Stimulated activated CD8-positive, alpha-beta memory T cell treated with anti-CD3 and anti-CD28 coated beads, Interleukin-7, amount 100 ng/mL, for 24 hours (primary cell): Measurements from ENCODE around the gene CSPG4.
"Not testable (repeated sequence)": the region's sequence is repeated elsewhere in the genome, so short reads cannot be mapped to it uniquely, and the experiment has no call there.

Experiments used
- DNase-seq: peaks from one replicate; pipeline ENCODE4 v3.0.0-alpha.2; 2020; ENCODE audit warnings: low read depth

CSPG4 gene

GRCh38 chr15:75688278-75688557 is 24.4 kb downstream of the CSPG4 start:
- DNase-seq = no peak

DNA sequence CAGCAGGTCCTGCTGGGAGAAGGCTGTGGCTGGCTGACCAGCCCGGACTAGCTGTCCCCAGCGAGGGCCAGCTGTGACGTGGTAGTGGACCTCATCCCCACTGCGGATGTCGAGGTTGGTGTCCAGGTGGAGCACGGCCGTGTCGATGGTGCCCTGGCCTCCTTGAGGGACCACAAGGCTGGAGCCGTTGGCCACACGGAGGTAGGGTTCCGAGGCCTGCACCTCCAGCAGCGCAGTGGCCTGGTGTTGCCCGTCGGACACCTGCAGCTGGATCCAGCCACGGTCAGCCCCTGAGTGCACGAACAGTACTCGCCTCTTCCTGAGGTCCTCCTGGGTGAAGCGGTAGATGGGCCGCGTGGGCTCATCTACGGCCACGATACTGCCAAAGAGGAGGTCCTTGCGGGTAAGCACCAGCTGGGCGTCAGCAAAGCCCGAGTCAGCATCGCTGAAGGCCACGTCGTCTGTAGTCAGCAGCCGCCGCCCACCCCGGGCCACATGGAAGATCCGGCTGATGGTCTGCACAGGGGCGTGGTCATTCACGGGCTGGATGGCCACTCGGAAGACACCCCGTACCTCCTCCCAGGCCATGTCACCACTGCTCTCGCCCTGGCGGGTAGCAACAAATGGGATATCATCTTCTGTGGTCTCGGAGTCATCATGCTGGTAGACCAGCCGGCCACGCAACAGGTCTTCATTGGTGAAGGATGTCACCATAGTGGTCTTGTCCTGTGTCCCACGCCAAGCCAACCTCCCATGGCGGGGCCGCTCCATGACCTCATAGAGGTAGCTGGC is 25.0 kb downstream of the CSPG4 start:
- no peak for DNase-seq

- peak; percentile 63 for DNase-seq
These were observed 26.4 kb downstream of the CSPG4 start for GRCh38 chr15:75686212-75686642.

GRCh38 chr15:75685195-75685594 is 27.5 kb downstream of the CSPG4 start:
- DNase-seq = no peak

- no peak for DNase-seq
These were observed 28.0 kb downstream of the CSPG4 start for GRCh38 chr15:75684648-75685047.

- peak; percentile 41 for DNase-seq
These were observed 28.9 kb downstream of the CSPG4 start for GRCh38 chr15:75683646-75684312.

GRCh38 chr15:75682181-75683135 is 30.2 kb downstream of the CSPG4 start:
- no peak for DNase-seq

GRCh38 chr15:75680007-75680789 is 32.5 kb downstream of the CSPG4 start:
- no peak for DNase-seq

DNA sequence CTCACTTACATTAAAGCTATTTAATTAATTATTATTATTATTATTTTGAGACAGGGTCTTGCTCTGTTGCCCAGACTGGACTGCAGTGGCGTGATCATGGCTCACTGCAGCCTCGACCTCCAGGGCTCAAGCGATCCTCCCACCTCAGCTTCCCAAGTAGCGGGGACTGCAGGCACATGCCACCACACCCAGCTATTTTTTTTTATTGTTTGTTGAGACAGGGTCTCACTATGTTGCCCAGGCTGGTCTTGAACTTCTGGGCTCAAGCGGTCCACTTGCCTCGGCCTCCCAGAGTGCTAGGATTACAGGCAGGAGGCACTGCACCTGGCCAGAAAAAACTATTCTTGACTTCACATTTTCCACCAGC is 34.3 kb downstream of the CSPG4 start:
- DNase-seq = not testable (repeated sequence)

- no peak for DNase-seq
These were observed 35.0 kb downstream of the CSPG4 start for GRCh38 chr15:75677465-75678323.

- DNase-seq = no peak
These were observed 35.8 kb downstream of the CSPG4 start for GRCh38 chr15:75676688-75677464.

DNA sequence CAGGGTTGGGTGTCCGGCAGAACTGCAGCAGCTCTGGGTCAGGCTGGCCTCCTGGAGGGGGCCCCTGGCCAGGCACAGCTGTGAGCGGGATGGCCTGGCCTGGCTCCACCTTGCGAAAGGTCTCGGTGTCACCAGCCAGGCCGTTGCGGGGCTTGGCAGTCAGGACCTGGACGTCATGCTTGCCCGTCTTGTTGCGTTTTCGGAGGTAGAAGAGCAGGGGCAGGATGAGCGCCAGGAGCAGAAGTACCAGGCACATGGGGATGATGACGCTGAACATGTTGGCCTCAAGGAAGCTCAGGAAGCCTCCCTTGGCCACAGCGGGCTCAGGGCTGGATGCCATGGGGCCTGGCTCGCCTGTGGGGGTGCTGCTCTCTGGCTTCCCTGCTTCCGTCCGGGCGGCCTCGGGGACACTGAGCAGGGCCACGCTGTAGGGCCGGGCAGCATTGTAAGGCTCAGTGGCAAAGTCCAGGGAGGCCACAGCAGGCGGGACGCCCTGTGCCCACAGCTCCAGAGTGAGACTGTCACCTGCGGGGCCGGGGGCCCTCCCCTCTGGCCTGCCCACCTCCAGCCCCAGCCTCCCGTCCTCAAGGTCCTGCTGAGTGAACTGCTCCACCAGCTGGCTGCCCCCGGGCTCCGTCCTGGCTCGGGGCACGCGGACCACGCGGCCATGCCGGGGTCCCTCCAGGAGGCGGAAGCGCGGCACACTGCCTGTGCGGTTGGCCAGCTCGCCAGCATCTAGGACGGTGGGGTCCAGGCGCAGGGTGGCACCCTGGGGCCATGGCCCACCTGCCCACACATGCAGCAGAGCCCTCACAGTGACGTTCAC is 36.9 kb downstream of the CSPG4 start:
- no peak for DNase-seq

DNA sequence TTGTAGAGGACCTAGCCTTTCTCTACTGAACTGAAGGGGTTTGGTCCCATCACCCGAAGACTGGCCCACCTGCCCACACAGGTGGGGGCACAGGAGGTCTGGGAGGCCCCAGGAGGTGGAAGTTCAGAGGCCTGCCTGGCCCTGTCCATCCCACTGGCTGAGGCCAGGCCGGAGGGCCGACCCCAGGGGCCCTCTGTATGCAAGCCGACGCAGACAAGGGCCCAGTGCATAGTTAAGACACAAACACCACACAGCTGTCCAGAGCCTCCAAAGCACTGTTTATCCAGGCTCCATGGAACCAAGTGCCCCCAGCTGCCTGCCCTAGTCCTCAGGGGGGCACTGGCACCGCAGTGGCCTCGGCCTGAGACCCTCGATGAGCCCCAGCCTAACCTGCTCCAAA is 38.3 kb downstream of the CSPG4 start:
- no peak for DNase-seq

- no peak for DNase-seq
These were observed 39.0 kb downstream of the CSPG4 start for GRCh38 chr15:75673426-75674235.

DNA sequence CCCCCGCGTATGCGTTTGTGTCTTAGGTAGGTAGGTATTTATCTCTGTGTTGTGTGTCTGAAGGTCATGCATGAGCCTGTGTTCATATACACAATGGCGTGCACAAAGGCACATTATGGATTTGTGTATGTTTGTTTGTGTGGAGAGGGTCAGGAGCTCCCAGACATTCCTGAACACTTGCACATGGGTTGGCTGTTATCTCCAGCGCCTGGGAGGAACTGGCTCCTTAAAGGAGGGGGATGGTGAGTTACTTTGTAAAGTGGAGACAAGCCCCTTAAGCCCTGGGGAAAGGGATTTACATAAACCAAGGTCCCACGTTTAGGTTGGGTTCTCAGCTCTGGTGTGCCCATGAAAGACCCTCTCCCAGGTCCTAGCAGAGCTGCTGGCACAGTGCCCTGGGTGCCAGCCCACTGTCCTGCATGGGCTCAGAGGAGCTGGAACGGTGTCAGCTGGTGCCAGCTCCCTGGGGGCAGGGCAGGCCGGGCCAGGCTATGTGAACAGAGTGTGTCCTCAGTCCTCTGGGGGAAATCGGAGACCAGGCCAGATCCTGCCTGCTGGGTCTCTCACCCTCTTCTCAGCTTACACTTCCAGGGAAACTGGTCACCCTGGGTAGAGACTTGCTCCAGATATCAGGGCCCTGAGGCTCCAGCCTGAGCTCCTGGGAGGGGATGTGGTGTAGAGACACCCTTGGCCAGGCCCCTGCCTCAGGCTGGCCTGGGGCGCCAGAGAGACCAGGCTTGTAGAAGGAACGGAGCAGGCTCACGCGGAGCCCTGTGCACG is 39.8 kb downstream of the CSPG4 start:
- DNase-seq = no peak

DNA sequence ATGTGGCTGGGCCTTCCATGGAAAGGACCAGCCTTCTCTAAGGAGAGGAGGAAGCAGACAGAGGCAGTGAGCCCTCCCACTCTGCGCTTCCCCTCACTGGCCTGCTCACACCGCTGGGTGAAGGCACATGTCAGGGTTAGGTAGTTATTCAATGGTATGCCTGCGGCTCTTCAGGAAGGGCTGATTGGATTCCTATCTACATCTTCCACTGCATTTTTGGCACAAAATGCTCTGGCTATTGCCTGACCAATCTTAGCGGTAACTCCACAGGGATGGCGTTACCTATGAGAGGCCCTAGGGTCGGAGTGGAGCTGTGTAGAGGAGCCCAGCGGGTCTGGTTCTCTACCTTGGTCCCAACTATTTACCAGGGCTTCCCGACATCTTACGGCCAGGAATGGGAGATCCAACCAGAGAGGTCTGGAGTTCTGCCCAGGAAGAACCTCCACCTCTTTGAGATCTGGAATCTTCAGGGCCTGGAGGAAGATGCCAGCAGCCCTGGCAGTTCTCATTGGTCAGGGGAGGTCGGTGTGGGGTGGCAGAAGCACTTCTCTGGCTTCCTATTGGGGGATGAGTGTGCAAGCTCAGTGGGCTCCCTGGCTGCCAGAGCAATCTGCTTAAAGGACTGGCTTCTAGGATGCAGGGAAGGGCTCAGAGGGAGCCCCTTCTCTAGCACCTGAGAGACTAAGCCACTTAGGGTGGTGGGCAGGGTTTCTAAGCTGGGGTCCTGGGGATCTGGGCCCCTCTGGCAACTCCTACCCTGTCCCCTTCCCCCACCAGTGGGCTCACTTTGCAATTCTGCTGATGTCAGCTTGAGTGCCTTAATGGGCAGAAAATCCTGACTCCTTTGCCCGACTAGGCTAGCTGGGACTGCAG is 40.7 kb downstream of the CSPG4 start:
- DNase-seq = no peak

- no peak for DNase-seq
These were observed 42.8 kb downstream of the CSPG4 start for GRCh38 chr15:75669879-75670212.
